ENCODE data around the gene CFLAR.

- TF ChIP-seq CTCF (IDR thresholded peaks at IDR 0.05; ENCODE audit: low read depth, low read length, missing input control) (no peak), FOXA2 (IDR thresholded peaks at IDR 0.05) (no peak), EGR1 (IDR thresholded peaks at IDR 0.05; ENCODE audit: low read depth in 2 of 2) (no peak), YY1 (IDR thresholded peaks at IDR 0.05) (no peak), GABPA (IDR thresholded peaks at IDR 0.05 in 1 of 2, conservative IDR thresholded peaks at IDR 0.05 in 1 of 2) (no peak), FOXA1 (IDR thresholded peaks at IDR 0.05) (no peak), RAD21 (IDR thresholded peaks at IDR 0.05) (no peak), RXRA (IDR thresholded peaks at IDR 0.05) (peak in 1 of 2 donors; percentile 17), JUND (IDR thresholded peaks at IDR 0.05) (no peak), NR2F2 (IDR thresholded peaks at IDR 0.05) (peak; percentile 84)
- TF ChIP-seq, protein P1, sequence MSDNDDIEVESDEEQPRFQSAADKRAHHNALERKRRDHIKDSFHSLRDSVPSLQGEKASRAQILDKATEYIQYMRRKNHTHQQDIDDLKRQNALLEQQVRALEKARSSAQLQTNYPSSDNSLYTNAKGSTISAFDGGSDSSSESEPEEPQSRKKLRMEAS (IDR thresholded peaks at IDR 0.05) = no peak
- TF ChIP-seq, protein P2, sequence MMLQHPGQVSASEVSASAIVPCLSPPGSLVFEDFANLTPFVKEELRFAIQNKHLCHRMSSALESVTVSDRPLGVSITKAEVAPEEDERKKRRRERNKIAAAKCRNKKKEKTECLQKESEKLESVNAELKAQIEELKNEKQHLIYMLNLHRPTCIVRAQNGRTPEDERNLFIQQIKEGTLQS (IDR thresholded peaks at IDR 0.05) = no peak
- TF ChIP-seq, protein P3, sequence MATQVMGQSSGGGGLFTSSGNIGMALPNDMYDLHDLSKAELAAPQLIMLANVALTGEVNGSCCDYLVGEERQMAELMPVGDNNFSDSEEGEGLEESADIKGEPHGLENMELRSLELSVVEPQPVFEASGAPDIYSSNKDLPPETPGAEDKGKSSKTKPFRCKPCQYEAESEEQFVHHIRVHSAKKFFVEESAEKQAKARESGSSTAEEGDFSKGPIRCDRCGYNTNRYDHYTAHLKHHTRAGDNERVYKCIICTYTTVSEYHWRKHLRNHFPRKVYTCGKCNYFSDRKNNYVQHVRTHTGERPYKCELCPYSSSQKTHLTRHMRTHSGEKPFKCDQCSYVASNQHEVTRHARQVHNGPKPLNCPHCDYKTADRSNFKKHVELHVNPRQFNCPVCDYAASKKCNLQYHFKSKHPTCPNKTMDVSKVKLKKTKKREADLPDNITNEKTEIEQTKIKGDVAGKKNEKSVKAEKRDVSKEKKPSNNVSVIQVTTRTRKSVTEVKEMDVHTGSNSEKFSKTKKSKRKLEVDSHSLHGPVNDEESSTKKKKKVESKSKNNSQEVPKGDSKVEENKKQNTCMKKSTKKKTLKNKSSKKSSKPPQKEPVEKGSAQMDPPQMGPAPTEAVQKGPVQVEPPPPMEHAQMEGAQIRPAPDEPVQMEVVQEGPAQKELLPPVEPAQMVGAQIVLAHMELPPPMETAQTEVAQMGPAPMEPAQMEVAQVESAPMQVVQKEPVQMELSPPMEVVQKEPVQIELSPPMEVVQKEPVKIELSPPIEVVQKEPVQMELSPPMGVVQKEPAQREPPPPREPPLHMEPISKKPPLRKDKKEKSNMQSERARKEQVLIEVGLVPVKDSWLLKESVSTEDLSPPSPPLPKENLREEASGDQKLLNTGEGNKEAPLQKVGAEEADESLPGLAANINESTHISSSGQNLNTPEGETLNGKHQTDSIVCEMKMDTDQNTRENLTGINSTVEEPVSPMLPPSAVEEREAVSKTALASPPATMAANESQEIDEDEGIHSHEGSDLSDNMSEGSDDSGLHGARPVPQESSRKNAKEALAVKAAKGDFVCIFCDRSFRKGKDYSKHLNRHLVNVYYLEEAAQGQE (IDR thresholded peaks at IDR 0.05) = no peak
Observed at GRCh38 chr2:201126308-201127151, 10.6 kb downstream of the CFLAR start.
